Ishikawa (cell line): ENCODE measurements around the gene CCDC92B.

ENCODE experiments used
- CEBPB ChIP-seq: IDR thresholded peaks from 2 replicates; pipeline ENCODE4 v1.6.1; 2012
- CREB1 ChIP-seq: IDR thresholded peaks from 2 replicates; pipeline ENCODE4 v1.6.1; 2012; ENCODE audit warnings: low read depth
- EGR1 ChIP-seq: IDR thresholded peaks from 2 replicates; pipeline ENCODE4 v1.6.1; 2012
- EP300 ChIP-seq: IDR thresholded peaks from 2 replicates; pipeline ENCODE4 v1.6.1; 2012; ENCODE audit warnings: borderline replicate concordance
- FOXM1 ChIP-seq: IDR thresholded peaks from 2 replicates; pipeline ENCODE4 v1.6.1; 2012; ENCODE audit warnings: low read depth, borderline replicate concordance
- MAX ChIP-seq: IDR thresholded peaks from 2 replicates; pipeline ENCODE4 v1.6.1; 2012
- NFIC ChIP-seq: IDR thresholded peaks from 2 replicates; pipeline ENCODE4 v1.6.1; 2012
- RAD21 ChIP-seq: IDR thresholded peaks from 2 replicates; pipeline ENCODE4 v1.6.1; 2012; ENCODE audit warnings: low read depth
- REST ChIP-seq: IDR thresholded peaks from 2 replicates; pipeline ENCODE4 v1.6.1; 2012; ENCODE audit warnings: low read depth, mild to moderate bottlenecking
- TAF1 ChIP-seq: IDR thresholded peaks from 2 replicates; pipeline ENCODE4 v1.6.1; 2012; ENCODE audit warnings: low read depth, mild to moderate bottlenecking
- TCF12 ChIP-seq: IDR thresholded peaks from 2 replicates; pipeline ENCODE4 v1.6.1; 2012; ENCODE audit warnings: low read depth
- TEAD4 ChIP-seq: IDR thresholded peaks from 2 replicates; pipeline ENCODE4 v1.6.1; 2012
- USF1 ChIP-seq: IDR thresholded peaks from 2 replicates; pipeline ENCODE4 v1.6.1; 2012
- YY1 ChIP-seq: IDR thresholded peaks from 2 replicates; pipeline ENCODE4 v1.6.1; 2012; ENCODE audit warnings: low read depth
- ZBTB7A ChIP-seq: IDR thresholded peaks from 2 replicates; pipeline ENCODE4 v1.6.1; 2012; ENCODE audit warnings: low read depth

The CCDC92B gene

GRCh38 chr17:2700030-2700490 lies 49.4 kb downstream of the CCDC92B start:
- TF ChIP-seq RAD21 (no peak), YY1 (no peak), CREB1 (no peak), NFIC (no peak), TAF1 (no peak), ZBTB7A (no peak), USF1 (no peak), TEAD4 (no peak)

DNA sequence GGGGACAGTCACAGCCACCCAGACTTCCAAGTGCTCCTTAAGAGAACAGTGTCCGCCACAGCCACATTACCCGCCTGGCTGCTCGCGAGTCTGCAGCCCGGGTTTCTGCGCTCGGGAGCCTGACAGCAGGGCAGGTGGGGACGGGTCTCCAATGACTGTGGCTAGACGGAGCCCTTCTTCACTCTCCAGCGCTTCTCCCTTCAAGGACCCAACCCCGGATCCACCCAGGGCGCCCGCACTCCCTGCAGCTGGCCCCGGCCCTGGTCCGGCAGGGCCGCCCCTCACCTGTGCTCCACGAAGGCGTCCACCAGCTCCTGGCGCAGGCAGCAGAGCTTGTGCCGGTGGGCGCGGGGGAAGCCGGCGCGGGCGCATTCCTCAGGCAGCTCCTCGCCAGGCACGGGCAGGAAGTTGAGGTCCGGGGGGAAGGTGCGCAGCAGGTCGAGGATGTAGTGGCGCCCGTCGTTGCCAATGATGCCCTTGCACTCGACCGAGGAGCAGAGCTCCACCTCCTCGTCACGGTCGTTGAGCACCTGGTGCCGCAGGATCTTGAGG lies 51.8 kb downstream of the CCDC92B start:
- no peak for TF ChIP-seq USF1
- no peak for TF ChIP-seq TCF12
- TF ChIP-seq TEAD4, result no peak
- TF ChIP-seq YY1, result no peak
- TF ChIP-seq FOXM1, result no peak
- no peak for TF ChIP-seq TAF1
- no peak for TF ChIP-seq CEBPB
- TF ChIP-seq EGR1, result no peak
- TF ChIP-seq CREB1, result no peak
- TF ChIP-seq EP300, result no peak
- no peak for TF ChIP-seq NFIC
- TF ChIP-seq REST, result no peak
- TF ChIP-seq MAX, result no peak
- no peak for TF ChIP-seq RAD21
- no peak for TF ChIP-seq ZBTB7A

DNA sequence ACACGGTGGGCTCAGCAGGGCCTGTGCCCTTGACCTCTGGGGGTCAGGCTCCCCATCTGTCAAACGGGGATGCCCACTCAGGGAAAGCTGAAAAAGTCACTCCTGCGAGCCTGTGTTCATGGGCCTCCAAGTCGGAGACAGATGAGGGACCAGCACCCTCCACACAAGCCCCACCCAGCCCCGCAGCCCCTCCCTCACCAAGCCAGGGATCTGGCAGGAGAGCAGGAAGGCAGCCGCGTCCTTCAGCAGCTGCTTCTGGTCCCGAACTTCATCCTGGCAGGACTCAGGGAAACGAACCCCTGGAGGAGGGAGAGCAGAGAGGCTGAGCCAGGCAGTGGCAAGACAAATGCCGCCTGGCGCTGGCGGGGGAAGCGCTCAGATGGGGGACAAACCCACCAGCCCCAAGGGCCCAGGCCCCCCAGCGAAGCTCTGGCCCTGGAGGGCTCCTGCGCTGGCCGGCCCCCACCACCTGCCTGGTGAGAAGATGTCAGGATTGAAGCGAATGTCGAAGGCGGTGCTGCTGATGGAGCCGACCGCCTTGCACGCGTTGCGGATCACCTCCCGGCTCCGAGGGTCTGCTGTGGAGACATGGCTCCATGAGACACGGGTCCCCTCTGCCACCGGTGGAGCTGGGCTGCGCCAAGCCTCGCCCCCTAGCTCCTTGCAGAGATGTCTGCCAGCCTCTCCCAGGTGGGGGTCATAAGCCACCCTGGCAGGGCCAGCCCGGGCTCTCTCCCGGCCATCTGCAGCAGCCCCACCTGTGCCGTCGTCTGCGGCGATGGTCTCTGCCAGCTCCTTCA lies 53.3 kb downstream of the CCDC92B start:
- no peak for TF ChIP-seq RAD21
- no peak for TF ChIP-seq ZBTB7A
- TF ChIP-seq CEBPB, result no peak
- no peak for TF ChIP-seq CREB1
- TF ChIP-seq YY1, result no peak
- TF ChIP-seq FOXM1, result no peak
- TF ChIP-seq TEAD4, result no peak
- no peak for TF ChIP-seq MAX
- TF ChIP-seq REST, result no peak
- TF ChIP-seq TAF1, result no peak
- no peak for TF ChIP-seq EP300

DNA sequence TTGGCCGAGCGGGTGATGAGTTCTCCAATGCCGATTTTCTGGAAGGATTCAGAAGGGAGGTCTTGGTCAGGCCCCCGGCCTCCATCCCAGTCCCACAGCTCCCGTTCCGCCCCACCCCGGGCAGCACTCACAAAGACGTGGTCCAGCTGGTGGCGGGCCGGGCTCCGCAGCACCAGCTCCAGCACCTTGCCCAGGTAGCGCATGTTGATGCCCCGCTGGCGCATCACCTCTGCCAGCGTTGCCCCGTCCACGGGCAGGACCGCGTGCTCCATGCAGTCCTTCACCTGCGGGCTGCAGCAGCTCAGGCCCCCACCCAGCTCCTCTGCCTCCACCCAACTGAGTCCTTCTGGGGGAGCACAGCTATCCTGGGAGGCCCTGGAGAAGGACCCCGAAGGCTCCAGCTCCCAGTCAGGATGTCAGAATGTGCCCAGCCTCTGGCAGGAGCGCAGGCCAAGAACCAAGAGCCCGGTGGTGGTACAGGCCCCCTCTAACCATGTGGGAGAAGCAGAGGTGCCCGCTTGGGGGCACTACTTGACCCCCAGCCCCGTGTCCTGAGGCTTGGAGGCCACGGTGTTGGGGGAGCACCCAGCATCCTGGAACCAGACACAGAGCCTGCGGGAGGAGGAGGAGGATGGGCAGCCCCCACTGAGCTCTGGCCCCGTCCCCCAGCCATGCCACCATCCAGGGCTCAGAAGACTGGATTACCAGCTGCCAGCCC lies 54.0 kb downstream of the CCDC92B start:
- TF ChIP-seq FOXM1 (no peak), RAD21 (no peak), NFIC (no peak), TCF12 (no peak), CEBPB (no peak), MAX (no peak), USF1 (no peak), EGR1 (no peak)
